NCI-H82 treated with DMSO at 0.1 percent for 48 hours (cell line): ENCODE measurements around the gene CTRB1.
"Not testable (repeated sequence)": the region's sequence is repeated elsewhere in the genome, so short reads cannot be mapped to it uniquely, and the experiment has no call there.

ENCODE experiments used
- DNase-seq: peaks from one replicate; lab custom pipeline; 2025; ENCODE audit not compliant: unreplicated experiment; lab: John Stamatoyannopoulos, UW

The CTRB1 gene

GRCh38 chr16:75267631-75268264 is 49.0 kb downstream of the CTRB1 start:
- no peak for DNase-seq

GRCh38 chr16:75269358-75269757 is 50.6 kb downstream of the CTRB1 start:
- not testable (repeated sequence) for DNase-seq

GRCh38 chr16:75271441-75272096 is 52.8 kb downstream of the CTRB1 start:
- no peak for DNase-seq

- DNase-seq, result no peak
Measured at GRCh38 chr16:75272097-75272551, 53.3 kb downstream of the CTRB1 start.

- DNase-seq, result not testable (repeated sequence)
Measured at GRCh38 chr16:75272629-75273028, 53.8 kb downstream of the CTRB1 start.

GRCh38 chr16:75273054-75273925 is 54.5 kb downstream of the CTRB1 start:
- no peak for DNase-seq
